HG03196 (cell line): ENCODE results near the gene SPINT1.

Experiments
- ATAC-seq: cut with Tn5 transposase; IDR thresholded peaks from one replicate; pipeline ENCODE4 v1.9.1; 2021; ENCODE audit not compliant: unreplicated experiment

Gene SPINT1

DNA sequence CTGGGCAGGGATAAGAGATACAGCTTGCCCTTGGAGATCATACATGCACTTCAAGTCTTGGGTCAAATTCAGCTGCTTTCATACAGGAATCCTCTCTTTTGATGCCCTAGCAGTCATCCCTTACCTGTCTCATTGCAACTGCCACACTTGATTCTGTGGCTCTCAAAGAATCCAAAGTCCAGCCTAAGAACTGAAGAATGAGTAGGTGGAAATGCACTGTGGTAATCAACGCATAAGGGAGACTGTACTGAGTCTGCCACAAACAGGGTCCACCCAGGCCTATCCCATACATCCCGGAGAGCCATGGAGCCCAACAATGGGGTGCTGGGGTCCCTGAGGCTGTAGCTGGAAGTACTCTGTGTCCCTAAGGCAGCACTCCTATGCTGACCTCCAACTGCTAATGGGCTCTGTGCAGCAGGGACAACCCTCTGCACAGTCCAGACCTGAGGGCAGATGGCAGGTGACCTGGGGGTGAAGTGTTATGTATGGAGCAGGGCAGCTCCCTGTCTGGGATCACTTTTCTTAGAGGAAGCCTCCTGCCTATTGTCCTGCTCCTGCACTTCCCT, 48.7 kb downstream of the SPINT1 start:
- ATAC-seq: no peak

DNA sequence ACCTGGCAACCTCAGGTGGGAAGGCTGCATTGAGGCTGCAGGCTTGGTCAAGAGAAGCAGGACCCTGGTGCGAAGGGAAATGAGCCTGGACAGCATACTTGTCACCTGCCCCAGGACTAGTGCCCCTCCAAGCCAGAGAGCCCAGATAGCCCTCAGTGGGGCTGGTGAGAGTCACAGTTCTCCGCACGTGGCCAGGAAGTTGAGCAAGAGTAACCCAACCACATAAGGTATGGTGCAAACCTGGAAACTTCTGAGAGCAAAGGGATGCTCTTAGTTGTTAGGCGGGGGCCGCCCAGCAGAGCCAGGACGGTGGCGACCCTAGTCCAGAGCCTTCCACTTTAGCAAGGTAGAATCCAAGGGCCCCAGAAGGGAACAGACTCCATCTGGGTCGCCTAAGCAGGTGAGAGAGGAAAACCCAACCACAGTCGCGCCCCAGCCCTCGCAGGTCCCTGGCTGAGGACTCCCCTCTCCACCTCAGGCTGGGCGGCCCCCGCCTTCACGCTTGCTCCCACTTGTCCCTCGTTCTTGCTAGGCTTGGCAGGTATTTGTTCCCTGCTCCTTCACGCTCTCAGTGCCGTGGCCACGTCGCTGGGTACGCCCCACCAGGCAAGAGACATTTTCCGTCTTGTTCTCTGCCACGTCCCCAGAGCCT, 49.3 kb downstream of the SPINT1 start:
- no peak for ATAC-seq

DNA sequence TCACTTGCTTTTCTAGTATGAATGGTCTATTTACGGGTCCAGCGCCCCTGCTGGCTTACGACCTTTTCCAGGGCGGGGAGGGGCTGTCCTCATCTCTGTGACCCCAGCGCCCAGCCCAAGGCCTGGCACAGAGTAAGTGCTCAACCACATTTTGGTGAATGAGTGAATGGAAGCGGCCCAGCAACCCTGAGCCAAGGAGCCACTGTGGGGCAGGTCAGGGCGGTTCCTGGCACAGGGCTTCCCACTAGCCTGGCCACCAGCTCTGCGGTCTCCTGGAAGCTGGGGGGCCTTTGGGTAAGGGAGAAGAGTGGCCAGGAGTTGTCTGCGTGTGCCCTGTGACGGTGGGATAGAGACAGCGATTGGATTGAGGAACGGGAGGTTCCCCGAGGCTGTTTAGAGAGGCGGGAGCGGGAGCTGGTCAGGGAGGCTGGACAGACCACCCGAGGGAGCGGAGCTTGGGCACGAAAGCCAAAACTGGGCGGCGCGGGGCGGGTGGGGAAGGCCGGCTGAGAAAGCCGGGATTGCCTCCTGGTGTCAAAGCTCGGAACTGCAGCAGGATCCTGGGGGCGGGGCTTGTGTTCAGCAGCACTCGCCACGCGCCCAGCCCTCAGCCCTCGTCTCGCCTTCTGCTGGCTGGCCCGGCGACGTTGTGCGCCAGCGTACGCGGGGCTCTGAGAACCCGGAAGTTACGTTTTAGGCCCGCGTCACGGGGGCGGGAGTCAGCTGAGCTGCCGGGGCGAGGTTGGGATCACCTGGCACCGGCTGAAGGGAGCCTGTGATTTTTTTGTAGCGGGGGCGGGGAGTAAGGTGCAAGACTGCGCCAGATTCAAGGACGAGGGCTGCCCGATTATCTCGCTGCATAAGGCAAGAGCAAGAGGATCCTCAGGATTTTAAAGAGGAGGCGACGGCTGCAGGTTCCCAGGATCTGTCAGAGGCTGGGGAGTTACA, 50.2 kb downstream of the SPINT1 start, which contains the start of gene VPS18:
TSS of gene VPS18 (plus strand) at position 718 of the 948 bp plus-strand sequence. CDS start 319 bp downstream, outside the sequence.
- peak; percentile 74 for ATAC-seq

DNA sequence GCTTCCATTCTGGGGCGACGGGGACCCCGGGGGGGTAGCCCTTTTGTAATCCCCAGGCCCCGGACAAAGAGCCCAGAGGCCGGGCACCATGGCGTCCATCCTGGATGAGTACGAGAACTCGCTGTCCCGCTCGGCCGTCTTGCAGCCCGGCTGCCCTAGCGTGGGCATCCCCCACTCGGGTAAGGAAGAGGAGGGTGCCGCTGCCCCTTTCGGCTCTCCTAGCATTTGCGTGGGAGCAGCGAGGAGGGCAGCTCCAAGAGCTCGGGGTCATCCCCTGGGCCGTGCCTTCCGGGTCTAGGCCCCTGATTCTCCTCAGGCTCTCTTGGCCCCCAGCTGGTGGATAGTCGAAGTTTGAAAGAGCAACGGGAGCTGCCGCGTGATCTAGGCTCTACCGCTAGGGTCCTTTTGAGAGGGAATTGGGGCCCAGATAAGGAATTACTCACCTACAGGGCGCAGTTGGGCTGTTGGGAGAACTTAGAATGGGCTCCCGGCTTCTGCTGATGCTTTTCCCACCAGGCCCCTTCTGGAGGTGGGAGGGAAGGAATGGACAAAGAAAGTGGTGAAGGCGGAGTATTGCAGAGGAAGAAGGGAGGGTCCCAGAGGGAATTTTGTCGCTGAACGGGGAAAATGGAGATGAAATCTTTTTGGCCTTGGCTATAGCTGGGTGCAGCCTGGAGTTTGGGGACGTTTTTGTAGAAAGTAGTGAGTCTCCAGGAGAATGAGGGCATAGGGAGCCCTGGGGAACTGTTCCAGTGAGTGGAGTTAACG, 51.0 kb downstream of the SPINT1 start:
- ATAC-seq: peak; percentile 31

DNA sequence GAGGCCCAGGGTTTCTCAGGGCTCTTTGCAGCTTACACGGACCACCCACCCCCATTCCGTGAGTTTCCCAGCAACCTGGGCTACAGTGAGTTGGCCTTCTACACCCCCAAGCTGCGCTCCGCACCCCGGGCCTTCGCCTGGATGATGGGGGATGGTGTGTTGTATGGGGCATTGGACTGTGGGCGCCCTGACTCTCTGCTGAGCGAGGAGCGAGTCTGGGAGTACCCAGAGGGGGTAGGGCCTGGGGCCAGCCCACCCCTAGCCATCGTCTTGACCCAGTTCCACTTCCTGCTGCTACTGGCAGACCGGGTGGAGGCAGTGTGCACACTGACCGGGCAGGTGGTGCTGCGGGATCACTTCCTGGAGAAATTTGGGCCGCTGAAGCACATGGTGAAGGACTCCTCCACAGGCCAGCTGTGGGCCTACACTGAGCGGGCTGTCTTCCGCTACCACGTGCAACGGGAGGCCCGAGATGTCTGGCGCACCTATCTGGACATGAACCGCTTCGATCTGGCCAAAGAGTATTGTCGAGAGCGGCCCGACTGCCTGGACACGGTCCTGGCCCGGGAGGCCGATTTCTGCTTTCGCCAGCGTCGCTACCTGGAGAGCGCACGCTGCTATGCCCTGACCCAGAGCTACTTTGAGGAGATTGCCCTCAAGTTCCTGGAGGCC, 55.8 kb downstream of the SPINT1 start:
- ATAC-seq: no peak

DNA sequence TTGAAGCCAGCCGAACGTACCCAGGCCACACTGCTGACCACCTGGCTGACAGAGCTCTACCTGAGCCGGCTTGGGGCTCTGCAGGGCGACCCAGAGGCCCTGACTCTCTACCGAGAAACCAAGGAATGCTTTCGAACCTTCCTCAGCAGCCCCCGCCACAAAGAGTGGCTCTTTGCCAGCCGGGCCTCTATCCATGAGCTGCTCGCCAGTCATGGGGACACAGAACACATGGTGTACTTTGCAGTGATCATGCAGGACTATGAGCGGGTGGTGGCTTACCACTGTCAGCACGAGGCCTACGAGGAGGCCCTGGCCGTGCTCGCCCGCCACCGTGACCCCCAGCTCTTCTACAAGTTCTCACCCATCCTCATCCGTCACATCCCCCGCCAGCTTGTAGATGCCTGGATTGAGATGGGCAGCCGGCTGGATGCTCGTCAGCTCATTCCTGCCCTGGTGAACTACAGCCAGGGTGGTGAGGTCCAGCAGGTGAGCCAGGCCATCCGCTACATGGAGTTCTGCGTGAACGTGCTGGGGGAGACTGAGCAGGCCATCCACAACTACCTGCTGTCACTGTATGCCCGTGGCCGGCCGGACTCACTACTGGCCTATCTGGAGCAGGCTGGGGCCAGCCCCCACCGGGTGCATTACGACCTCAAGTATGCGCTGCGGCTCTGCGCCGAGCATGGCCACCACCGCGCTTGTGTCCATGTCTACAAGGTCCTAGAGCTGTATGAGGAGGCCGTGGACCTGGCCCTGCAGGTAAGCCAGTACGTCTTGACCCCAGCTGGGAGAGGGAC, 56.6 kb downstream of the SPINT1 start:
- ATAC-seq: no peak

DNA sequence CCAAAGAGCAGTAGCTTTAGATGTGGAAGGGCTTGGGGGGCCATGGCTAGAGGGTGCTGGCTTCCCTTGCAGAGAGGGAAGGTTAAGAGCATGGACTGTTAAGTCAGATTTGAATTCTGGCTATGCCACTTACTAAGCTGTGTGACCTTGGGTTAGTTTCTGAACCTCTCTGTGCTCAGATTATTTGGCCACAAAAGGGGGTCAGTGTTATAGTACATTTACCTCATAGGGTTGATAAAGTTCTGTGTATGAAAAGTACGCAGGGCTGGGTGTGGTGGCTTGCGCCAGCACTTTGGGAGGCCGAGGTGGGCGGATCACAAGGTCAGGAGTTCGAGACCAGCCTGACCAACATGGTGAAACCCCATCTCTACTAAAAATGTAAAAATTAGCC, 57.2 kb downstream of the SPINT1 start:
- ATAC-seq: no peak

DNA sequence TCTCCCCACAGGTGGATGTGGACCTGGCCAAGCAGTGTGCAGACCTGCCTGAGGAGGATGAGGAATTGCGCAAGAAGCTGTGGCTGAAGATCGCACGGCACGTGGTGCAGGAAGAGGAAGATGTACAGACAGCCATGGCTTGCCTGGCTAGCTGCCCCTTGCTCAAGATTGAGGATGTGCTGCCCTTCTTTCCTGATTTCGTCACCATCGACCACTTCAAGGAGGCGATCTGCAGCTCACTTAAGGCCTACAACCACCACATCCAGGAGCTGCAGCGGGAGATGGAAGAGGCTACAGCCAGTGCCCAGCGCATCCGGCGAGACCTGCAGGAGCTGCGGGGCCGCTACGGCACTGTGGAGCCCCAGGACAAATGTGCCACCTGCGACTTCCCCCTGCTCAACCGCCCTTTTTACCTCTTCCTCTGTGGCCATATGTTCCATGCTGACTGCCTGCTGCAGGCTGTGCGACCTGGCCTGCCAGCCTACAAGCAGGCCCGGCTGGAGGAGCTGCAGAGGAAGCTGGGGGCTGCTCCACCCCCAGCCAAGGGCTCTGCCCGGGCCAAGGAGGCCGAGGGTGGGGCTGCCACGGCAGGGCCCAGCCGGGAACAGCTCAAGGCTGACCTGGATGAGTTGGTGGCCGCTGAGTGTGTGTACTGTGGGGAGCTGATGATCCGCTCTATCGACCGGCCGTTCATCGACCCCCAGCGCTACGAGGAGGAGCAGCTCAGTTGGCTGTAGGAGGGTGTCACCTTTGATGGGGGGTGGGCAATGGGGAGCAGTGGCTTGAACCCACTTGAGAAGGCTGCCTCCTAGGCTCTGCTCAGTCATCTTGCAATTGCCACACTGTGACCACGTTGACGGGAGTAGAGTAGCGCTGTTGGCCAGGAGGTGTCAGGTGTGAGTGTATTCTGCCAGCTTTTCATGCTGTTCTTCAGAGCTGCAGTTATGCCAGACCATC, 59.0 kb downstream of the SPINT1 start:
- no peak for ATAC-seq

DNA sequence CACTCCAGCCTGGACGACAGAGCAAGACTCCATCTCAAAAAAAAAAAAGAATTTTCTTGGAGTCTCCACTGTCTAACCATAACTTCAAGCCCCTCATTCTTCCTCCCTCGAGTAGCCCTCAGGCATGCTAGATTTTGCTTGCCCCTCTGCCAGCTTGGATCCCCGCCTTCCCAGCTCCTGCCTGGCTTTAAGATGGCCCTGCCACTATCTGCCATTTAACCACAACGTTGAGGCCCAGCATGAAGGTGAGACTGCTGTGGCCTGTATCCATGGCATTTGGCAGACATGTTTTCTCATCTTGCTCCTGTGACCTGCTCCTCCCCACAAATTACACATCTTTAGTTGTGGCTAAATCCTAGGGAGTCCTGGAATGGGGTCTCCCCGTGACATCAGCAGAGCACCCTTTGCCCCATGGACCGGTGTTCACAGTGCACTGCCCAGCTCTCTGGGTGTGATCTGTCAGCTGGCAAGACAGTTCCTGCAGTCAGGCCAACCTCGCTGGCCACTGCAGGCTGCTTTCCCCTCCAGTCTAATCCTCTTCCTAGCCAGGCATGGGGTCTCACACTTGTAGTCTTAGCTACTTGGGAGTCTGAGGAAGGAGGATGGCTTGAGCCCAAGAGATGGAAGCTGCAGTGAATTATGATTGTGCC, 60.8 kb downstream of the SPINT1 start:
- ATAC-seq: no peak

DNA sequence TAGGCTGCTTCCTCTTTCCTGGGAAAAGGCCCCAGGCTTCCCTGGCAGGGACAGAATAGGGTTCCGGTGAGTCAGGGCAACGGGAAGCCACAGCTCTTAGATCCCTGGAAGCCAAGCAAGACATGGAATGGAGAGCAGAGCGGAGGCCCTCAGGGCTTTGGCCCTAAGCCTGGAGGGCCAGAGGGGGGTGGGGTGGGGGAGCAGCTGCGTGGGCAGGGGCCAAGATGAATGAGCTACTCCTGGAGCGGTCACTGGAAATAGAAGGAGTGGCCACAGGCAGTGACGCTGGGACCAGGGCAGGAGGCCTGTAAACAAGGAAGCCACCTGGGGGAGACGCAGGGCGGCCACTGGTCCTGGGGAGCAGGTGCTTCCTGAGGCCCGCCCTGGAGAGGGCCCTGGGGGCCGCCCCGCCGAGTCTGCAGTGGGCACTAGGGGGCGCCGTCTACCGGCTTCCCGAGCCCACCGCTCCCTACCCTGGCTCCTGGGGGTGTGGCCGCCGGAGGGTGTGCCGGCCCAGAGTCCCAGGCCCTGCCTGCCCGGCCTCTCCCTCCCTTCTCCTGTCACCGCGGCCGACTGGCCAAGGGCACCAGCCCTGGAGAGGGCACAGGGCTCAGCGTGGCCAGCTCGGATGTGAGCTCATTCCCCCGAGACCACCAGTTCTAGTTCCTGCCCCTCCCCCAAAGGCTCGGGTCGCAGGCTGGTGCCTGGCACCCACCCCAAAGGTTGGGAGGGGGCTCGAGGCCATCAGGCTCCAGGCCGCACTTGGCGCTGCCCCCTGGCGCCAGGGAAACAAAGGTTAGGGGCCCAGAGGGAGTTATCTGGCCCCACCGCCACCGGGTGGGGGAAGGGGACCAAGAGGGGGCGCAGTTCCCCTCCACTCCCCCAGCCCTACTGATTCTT, 62.5 kb downstream of the SPINT1 start:
- ATAC-seq: peak; percentile 67

DNA sequence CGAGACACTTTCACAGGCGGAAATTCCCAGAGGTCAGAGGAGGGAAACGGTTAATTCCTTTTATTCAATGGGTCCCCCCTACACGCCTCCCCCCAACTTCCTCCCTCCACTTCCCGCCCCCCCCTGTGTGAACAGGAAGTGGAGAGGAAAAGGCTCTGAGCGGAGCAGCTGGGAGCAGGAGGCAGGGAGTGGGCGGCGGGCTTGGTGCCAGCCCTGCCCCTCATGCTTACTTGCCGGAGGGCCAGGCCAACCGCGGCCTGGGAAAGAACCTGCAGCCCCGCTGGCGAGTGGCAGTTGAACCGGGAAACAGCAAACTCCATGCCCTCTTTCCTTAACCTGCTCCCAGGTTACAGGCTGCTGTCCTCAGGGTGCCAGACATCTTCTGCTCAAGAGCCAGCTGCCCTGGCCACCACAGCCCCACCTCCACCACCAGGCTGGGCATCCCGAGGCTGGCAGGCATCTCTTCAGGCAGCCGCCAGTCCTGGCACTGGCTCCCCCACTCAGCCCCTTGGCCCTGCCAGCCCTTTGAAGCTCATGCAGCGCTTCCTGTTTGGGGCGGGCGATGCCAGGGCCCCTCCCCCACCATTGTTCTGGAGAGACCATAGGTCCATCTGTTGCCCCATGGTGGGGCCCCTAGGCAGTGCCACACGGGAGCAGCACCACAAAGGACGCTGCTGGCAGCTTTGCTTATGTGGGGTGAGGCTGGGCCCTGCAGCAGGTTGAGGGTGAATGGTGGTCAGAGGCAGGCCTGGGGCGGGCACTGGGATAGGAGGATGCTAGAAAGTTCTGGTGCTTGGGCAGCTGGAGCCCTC, 63.3 kb downstream of the SPINT1 start:
- peak; percentile 4 for ATAC-seq
